ENCODE measurements around the gene LDLRAD4.
"Not testable (repeated sequence)": the region's sequence is repeated elsewhere in the genome, so short reads cannot be mapped to it uniquely, and the experiment has no call there.

The LDLRAD4 gene

DNA sequence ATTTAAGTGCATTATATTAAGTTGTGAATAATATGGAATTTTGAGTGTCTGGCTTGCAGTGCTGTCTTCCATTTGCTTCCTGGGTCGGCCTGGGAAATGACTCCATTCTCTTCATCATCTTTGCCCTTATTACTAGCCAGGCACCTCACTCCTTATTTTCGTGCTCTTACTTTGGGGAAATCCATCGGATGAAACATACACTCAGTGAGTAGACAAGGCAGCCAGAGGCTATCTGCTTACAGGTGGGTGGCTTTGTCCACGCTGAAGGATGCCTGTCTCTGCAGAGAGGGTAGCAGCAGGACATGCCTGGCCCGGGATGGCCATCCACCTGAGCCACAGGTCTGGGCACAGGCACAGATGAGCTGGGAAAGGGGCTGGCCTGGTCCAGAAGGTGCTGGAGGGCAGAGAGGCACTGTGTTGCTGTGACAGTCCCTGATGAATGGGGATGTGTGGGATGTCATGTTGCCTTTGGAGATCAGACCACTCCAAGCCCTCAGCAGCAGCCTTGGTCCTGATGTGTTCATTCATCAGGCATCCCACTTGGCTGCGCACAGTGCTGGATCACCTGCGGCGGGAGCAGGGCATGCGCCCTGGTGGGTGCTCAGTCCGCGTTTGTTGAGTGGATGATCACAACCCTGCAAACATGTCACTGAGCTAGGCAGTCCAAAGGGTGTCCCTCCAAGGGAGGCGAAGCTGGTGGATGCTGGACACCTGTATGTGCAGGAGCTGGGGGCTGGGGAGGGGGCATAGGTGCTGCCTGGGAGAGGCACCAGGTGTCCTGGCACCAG, 236.0 kb downstream of the LDLRAD4 start:
- DNase-seq: no peak

DNA sequence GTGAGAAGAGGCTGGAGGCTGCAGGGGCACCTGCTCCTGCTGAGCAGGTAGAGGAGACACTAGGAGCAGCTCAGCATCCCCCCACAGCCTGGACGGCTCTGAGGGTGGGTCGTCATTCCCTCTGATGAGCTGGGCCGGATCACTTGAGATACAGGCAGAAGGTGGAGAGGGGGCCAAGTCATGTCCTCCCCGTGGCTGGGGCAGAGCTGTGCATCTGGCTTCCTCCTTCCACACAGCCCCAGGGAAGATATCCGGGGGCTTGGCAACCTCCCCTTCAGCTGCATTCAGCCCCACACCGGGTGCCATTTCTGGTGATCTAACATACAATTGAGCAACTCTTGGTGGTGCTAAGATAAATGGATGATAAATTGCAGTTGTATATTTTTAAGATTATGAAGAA, 236.9 kb downstream of the LDLRAD4 start:
- DNase-seq: no peak

DNA sequence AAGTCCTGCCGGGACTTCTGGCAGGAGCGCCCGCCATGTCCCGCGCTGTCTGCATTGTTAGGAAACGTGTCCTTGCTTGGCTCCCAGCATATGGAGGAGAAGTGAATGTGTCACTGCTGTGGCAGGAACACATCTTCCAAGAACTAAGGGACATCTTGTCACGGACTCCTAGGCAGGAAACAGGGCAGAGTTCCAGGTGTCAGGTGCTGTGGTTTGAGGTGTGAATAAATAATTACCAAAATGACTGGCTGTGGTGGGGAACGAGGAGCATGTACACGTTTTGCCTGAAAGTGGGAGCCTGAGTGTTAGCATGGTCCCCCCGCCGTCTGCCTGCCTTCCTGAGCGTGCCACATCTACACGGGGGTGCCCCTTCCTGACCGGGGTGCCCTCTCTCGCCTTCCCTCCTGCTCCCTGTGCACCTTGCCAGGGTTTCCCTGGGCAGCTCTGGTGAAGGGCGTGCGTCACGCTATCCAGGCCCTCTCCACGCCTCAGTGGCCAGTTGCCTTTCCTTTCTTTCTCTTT, 237.5 kb downstream of the LDLRAD4 start:
- peak; percentile 22 for DNase-seq

DNA sequence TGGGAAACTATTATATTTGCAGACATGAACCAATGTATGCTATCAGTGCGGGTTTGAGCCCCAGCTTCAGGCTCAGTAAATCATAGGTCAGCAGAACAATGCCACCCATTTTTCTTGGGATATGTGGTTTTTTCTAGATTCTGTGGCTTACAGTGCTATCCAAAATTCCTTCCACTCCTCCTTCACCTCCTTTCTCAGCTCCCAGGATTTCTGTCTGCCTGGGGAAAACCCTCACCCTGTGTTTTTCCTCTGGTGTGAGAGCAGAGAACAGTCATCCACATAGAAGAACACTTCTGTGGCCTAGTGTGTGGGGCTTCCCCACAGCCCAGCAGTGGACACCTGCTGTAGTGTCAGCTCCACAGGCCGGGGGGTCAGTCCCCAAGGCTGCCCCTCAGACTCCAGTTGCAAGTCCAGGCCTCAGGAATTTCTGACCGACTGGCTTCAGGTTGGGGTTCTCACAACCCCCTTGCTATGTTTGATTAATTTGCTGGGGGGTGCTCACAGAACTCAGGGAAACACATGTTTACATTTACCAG, 238.2 kb downstream of the LDLRAD4 start:
- DNase-seq: no peak

DNA sequence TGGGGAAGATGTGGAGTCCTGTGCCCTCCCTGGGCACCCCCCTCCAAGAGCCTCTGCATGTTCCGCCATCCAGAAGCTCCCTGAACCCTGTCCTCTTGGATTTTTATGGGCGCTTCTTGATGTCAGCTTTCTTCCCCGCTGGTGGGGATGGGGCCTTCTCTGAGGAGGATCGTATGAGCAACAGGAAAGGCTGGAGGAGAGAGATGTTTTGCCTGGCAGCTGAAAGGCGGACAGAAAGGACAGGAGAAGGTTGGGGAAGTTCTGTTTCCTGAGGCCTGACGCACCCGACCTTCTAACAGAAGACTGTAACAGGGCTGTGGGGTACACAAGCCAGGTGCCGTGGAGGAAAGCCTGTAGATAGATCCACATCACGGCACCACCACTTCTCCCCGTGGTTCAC, 238.8 kb downstream of the LDLRAD4 start:
- DNase-seq: no peak

DNA sequence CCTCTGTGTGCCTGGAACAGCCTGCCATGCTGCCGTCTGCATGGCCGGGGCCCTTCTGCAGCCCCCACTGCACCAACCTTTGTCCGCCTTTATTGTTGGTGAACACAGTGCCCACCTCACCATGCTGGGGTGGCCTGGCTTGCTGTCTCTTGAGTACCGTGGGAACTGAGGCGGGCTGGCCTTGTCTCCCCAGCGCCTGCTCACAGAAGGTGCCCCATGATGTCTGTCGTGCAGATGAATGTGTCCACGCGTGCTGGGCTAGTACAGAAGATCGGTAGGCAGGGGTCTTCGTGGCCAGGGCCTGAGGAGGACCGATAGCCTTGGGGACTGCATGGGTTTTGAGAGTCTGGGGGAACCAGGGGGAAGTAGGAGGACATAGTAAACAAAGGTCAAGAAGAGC, 242.4 kb downstream of the LDLRAD4 start:
- DNase-seq: no peak

DNA sequence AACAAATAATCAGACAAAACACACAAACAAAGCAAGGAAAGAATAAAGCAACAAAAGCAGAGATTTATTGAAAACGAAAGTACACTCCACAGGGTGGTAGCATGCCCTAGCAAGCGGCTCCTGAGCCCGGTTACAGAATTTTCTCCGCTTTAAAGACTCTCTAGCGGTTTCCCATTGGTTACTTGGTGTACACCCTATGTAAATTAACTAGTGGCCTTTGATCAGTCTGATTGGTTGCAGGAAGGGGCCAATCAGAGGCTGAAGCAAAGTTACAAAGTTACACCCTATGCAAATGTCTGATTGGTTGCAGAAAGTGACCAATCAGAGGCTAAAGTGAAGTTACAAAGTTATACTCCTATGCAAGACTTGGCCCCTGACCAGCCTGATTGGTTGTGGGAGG, 242.9 kb downstream of the LDLRAD4 start:
- DNase-seq: no peak

DNA sequence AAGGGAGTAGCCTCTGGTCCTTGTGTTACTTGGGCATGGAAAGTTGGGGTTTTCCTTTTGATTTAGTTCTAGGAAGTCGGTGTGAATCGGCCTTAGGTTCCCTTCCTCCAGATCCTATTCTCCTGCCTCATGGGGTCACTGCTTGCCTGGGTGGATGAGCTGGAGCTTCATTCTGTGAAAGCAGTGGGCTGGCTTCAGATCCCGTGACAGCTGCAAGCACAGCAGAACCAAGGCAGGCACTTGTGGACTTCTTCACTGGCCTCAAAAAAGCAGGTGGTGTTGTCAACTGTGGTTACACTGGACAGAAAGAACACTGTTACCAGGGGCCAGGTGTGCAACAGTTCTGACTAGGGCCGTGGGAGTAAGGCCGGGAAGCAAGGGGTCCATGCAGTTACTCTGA, 243.4 kb downstream of the LDLRAD4 start:
- DNase-seq: no peak

DNA sequence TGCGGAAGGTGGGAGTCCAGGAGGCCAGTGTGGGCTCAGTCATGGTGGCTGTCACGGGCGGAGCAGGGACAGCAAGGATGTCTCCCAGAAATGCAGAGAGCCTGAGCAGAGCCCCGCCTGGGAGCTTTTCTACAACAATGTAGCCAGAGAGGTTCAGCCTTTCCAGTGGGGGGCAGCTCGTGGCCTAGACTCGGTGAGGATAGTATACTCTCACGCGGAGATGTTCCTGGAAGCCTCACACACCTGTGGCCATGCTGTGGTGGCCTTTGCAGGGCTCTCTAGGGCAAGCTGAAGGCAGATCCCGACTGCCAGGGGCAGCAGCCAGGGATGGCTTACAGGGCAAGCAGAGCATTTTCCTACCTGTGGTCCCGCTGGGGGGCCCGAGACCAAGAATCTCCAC, 244.1 kb downstream of the LDLRAD4 start:
- DNase-seq: no peak

DNA sequence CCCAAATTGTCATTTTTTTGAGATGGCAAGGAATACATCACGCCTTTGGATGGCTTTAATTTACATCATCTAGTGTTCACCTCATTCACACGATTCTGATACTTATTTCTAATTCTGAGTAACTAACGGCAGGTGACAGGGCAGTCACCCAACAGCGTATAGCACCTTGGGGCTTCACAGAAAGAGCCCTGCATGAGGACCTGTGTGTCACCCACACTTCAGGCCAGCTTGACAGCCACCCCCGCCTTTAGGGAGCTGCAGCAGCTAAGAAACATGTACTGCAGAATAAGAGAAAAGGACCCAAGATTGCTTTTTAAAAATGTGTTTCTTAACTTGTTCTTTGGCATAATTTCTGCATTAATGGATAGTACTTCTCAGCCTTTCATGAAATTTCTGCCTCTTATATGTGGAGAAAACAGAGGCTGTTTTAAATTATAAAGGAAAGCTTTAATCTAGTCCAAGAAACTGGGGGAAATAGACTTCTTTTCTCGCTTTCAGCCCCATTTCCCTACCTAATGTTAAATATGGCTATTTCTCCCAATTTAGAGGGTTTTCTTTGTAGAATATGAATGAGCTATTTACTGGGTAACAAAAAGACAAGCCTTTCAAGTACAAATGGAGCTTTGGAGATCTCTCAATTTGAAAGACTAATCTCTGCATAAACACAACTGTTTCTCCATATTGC, 245.1 kb downstream of the LDLRAD4 start:
- peak; percentile 26 for DNase-seq

DNA sequence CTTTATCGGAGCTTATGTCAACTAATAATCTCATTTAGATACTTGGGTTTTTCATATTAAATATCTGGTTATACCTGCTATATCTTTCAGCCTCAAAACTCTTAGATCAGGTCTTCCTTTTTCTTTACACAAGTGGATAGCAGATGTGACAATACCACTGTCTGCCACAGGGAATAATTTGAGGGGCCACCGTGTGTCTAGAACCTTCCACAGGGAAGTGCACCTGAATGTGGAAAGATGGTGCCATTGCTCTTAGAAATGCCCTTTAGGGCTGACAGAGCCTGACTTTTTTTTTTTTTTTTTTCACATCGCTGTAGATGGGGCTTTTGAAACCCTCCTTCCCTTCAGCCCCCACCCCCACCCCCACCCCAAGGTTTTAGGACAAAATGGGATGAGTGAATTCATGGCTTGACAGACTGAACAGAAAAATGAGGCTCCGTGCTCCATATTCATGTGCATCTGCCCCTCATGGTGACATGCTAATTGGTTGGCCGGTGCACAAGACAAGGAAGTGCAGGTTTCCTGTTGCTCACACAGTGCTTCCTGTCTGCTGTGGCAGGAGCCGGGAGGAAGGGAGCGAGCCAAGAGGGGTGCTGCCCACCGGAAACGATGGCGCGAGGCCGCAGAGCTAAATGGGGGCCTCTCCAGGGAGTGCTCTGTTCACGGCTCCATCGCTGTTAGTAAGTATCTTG, 246.0 kb downstream of the LDLRAD4 start:
- peak; percentile 53 for DNase-seq

DNA sequence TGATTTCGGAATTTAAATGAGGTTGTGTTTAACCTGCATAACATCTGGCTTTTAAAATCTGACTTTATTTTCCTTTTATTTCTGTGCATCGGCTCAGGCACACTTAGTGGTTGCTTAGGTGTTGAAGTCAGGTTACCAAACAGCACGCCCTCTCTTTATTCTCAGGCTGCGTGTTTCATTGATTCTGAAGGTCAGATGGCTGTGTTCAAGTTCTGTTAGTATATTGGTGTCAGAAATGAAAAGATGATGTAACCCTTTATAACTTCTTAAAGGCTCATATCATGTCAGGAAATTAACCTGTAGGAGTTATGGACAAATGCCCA, 246.5 kb downstream of the LDLRAD4 start:
- DNase-seq: no peak

DNA sequence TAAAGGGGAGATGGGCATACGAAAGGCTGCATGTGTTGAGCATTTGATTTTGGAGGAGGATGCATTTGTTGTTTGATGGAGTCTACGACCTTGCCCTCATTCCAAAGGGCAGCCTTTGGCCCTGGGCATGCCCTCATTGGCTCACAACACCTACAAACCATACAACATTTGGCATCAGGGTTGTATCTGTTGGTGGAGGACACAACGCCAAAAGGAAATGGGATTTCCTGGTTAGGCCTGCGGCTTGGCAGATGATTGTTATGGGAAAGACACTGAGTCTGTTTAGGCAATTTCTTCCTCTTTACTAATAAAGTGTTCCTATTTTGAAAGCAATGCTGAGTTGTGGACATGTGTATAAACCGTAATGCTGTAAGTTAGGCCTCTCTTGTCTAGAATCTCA, 246.9 kb downstream of the LDLRAD4 start:
- DNase-seq: no peak

DNA sequence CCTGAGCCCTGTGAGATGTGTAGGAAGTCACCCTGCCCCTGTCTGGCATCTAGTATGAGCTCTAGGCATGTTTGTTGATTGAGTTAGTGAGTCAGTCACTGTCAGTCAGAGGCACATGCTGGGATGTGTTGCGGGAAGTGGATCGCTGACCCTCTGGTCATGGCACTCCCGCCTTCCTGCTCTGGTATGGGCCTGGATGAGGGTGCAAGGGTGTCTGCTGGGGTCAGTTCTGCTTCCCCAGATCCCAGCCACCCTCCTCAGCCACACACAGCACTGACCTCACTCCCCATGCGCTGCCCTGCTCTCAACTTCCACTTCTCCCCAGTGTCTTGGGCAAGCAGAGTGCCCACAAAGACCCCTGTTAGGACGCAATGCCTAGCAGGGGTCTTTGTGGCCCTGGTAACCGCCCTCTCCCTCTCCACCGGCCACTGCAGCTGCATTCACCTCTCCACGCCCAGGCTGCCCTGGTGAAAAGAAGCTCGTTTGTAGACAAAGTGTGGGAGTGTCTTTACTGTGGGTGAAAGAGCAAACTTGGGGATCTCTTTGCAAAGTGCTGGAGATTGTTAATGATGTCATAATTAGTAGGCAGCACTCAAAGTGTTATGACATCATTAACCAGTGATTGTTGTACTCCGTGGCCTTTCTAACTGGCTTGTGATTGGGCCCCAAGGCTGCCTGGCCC, 252.1 kb downstream of the LDLRAD4 start:
- DNase-seq: no peak

DNA sequence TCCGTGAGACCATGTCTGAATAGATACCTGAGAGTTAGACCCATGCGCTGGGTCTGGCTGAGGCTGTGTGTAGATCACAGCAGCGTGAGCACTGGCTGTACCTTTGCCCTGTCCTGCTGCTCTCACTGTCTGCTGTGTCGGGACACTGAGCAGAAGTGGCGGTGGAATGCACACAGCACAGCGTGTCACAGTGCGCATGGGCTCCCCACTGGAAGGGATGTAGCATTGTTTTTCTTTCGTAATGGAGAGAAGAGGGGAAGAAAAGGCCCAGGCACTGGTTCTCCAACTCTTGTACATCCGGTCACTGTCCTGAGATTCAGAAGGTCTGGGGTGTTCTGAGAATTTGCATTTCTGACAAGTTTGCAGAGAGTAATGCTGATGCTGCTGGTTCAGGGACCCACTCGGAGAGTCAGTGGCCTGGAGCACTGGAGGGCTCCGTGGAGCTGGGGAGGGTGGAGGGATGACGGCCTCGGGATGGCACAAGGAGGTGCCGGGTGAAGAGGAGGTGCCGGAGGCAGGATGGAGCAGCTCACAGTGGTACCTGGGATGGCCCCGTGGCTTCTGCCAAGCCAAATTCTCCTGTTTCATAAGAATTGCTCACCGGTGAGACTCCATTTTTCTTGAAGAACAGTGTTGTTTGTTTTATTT, 252.8 kb downstream of the LDLRAD4 start:
- no peak for DNase-seq

DNA sequence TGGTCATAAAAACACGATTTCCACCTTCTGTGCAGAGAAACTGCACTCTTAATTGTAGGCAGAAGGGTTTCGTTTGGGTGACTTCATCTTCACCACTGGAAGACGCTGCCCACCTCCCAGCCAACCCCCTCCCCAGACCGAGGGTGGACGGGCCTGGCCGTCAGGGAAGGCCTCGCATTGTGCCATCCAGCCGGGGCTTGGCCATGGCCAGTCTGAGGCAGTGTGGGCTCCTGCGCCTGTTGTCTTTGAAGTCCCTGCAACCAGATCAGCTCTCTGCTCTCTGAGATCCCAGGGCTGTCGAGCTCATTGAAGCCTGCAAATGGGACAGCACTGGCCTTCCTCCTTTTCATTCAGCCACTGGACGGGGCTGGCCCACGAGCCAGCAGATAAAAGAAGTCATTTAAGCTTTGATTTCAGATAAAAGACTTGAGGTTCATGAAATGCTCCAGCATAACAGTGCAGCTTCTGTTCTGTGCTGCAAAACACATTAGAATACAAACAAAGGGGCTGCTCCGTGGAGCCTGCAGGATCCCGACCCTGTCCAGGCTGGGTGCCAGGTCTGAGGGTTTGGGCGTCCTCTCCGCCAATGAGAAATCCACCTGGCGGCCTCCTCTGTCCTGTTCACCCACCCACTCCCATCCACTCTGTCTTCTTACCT, 253.5 kb downstream of the LDLRAD4 start:
- no peak for DNase-seq

DNA sequence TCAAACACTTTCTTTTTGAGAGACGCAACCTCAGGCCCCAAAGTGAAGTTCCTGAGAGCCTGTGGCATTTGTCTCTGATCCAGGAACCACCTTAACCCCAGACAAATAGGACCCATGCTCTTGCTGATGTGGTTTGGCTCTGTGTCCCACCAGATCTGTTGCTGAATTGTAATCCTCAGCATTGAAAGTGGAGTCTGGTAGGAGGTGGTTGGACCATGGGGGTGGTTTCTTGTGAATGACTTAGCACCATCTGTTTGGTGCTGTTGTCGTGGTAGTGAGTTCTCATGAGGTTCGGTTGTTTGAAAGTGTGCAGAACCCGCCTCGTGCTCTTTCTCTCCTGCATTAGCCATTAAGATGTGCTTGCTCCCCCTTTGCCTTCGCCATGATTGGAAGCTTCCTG, 255.2 kb downstream of the LDLRAD4 start:
- no peak for DNase-seq

DNA sequence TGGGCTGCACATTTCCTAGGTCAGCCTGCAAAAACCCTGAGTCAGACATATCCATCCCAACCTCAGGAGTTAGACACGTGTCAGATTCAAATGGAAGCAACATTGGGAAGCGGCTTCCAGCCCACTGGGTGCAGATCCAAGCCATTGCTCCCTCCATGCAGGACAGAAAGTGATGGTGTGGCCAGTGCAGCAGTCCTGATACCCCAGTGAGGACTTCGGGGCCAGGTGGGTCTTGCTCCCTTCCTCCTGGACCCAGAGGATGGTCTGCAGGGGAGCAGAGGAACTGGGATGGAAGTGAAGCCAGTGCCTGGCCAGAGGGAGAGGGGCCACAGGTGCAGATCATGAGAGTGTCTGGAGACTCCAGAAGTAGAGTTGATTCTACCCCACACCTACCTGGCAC, 255.8 kb downstream of the LDLRAD4 start:
- DNase-seq: no peak

DNA sequence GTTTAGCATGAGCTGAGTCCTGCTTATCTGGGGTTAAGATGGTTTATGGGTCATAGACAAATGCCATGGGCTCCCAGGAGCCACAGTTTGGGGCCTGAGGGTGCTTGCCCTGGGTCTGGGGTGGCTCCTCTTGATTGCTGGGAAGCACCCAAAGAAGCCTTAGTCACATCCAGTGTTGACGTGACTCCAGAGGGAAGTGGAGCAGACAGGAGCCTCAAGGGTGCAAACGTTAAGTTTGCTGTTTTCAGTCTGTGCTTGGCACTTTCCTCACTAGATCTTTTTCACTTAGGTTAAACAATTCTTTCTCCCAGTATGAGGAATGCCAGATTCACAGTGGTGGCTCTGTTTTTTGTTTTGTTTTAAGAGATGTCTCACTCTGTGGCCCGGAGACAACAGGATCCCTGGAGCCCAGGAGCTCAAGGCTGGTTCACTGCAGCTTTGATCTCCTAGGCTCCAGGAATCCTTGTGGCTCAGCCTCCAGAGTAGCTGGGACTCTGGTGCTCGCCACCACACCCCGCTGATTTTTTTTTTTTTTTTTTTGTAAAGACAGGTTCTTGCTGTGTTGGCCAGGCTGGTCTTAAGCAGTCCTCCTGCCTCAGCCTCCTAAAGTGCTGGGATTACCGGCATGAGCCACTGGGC, 256.5 kb downstream of the LDLRAD4 start:
- DNase-seq: no peak

DNA sequence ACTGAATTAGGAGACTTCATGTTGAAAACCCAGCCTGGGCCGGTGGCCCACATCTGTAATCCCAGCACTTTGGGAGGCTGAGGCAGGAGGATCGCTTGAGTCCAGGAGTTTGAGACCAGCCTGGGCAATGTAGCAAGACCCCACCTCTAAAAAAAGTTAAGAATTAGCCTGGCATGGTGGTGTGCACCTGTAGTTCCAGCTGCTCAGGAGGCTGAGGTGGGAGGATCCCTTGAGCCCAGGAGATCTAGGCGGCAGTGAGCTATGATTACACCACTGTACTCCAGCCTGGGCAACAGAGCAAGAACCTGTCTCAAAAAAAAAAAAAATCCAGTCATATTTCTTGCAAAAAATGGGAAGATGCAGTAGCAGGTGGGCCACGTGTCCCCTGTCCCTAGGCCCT, 257.8 kb downstream of the LDLRAD4 start:
- not testable (repeated sequence) for DNase-seq

DNA sequence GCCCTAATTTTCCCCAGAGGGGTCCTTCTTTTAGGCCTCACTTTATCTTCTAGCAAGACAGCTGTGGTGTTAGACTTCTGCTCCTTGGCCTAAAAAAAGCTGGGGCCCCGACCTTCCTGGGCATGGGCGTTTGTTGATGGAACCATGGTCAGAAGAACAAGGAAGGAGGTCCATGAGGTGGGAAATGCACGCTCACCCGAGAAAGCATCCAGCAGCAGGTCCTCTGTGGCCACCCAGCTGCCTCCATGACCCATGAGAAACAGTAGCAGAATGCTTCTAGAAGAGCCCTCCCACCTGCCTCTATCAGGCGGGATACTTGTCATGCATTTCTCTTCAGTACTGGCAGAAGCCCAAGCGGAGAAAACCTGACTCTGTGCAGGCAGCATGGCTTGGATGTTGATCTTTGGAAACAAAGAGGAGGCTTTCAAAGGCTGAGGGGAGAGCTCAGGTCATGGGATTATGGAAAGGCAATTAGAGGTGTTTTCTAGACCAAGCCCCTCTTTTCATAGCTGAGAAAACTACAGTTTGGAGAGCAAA, 258.7 kb downstream of the LDLRAD4 start:
- DNase-seq: no peak

All from stimulated activated CD4-positive, alpha-beta T cell treated with anti-CD3 and anti-CD28 coated beads, Interleukin-4, amount 100 ng/mL, for 1 hour (primary cell).